Activated CD4-positive, alpha-beta T cell treated with anti-CD3 and anti-CD28 coated beads for 36 hours (primary cell): Measurements from ENCODE around the gene BORCS6. TPM values are rescaled to one million over a fixed set of nuclear protein-coding genes. Genes with fewer than 3 reads are reported as not detected.

Experiments
- ATAC-seq: fragments of 200-7000 bp; cut with Tn5 transposase; one replicate; pipeline ENCODE4 v1.10.0; 2021; ENCODE audit warnings: mild to moderate bottlenecking, moderate library complexity
- CTCF ChIA-PET: fragments of 350-600 bp; sonication (Branson Sonifier 250); formaldehyde crosslinking; loops from one replicate; lab custom pipeline; 2021; ENCODE audit warnings: antibody characterized with exemption; lab: Charles Lee
- POLR2A ChIA-PET: fragments of 350-600 bp; sonication (Branson Sonifier 250); formaldehyde crosslinking; loops from one replicate; lab custom pipeline; 2021; ENCODE audit warnings: antibody characterized with exemption, inconsistent platforms; lab: Charles Lee
- DNase-seq: peaks from one replicate; pipeline ENCODE4 v3.0.0-alpha.2; 2020
- H3K27ac Mint-ChIP-seq: one replicate; pipeline ENCODE4 v1.8.0; 2021; ENCODE audit warnings: mixed read lengths
- H3K27me3 Mint-ChIP-seq: one replicate; pipeline ENCODE4 v1.8.0; 2021; ENCODE audit warnings: mixed read lengths
- H3K36me3 Mint-ChIP-seq: one replicate; pipeline ENCODE4 v1.8.0; 2021; ENCODE audit warnings: low read depth, mixed read lengths
- H3K4me1 Mint-ChIP-seq: one replicate; pipeline ENCODE4 v1.8.0; 2021; ENCODE audit warnings: mixed read lengths
- H3K4me3 Mint-ChIP-seq: one replicate; pipeline ENCODE4 v1.8.0; 2021; ENCODE audit warnings: mild to moderate bottlenecking, moderate library complexity, mixed read lengths
- H3K9me3 Mint-ChIP-seq: one replicate; pipeline ENCODE4 v1.8.0; 2021; ENCODE audit warnings: low read depth, mixed read lengths
- intact Hi-C, 2 experiments: fragments of 100-400 bp; cut with DNase I in 1 of 2; cut with micrococcal nuclease in 1 of 2; formaldehyde crosslinking; loops; one replicate each; pipeline versions ENCODE4 v1.14.2 to v1.15.1; 2022 to 2024; cut with DNase I, micrococcal nuclease
- total RNA-seq, 2 experiments: library from RNA; stranded (reverse); gene quantifications; one replicate each; pipeline ENCODE4 v1.2.3, GENCODE V29; 2021

BORCS6 gene
- total RNA-seq, 2 experiments from 2014 or later = 3.9 to 4.5 TPM

DNA sequence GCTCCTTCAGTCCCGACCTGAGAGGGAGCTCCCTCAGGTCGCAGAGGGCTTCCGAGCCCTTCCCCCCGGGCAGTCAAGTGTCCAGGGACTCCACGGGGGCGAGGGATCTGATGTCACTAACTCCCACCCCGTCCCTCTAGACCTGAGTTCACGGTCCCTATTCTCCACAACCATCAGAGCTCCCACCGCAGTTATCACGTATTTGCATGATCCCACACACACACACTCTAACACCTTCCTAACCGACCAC is 34.1 kb downstream of the BORCS6 start:
- no peaks in the 10 kb centered on the region for H3K27me3 Mint-ChIP-seq
- no peak overlapping the region for H3K4me3 Mint-ChIP-seq
- peaks cover 44% of the 10 kb centered on the region for H3K4me1 Mint-ChIP-seq
- peaks cover 25% of the 10 kb centered on the region for H3K36me3 Mint-ChIP-seq
- no peaks in the 10 kb centered on the region for H3K9me3 Mint-ChIP-seq
- no peak for DNase-seq
- ATAC-seq = no peak
- intact Hi-C loops = loop anchor here (1.0 to 10.0 kb wide), 21 partner anchors 17 to 911 kb away; partner anchors contain the start of genes CD68 (in 1 of the 2), GABARAP (in 1 of the 2), NAA38 (in 1 of the 2) and NEURL4 (in 1 of the 2)
- CTCF ChIA-PET = interaction anchor here (0.7 to 6.9 kb wide), 7 partner anchors 18 to 82 kb away, joined by 3 to 88 read pairs (median 4); partner anchors contain the start of genes ALOXE3 and HES7
- POLR2A ChIA-PET = interaction anchor here (0.6 to 4.3 kb wide), 7 partner anchors 15 to 66 kb away, joined by 3 to 85 read pairs (median 10); partner anchors contain the start of gene TMEM107
- H3K27ac Mint-ChIP-seq = no peak overlapping the region

DNA sequence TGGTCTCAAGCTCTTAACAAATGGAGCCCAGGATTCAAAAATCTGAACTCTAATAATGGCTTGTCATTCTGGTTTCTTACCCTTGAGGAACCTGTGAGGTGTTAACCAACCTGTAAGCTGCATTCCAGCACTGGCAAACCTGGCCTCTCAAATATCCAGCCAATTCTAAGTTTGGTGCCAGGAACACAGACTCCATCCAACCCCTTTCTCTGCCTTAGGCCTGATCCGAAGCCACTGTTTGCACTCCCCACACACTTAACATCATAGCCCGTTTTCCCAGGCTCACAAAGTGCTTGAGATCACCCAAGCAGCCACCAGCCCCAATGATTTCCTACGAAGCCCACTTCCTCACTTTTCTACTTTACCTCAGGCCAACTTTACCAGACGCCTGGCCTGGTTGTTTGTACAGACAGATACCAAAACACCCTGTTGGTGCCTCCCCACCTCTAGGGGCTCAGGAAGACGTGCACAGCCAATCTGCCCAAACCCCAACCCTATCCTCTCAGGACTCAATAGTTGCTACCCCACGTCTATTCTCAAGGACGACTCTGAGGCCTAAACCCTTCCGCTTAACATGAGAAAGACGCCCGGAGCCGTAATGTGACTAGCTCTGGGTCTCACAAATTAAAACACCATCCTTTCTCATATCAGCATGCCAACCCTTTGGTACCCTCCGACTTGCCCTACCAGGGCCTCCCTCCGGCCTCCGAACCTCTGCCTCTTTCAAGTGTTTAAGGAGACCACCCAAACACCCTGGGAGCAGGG is 34.6 kb downstream of the BORCS6 start:
- H3K36me3 Mint-ChIP-seq = peaks cover 20% of the 10 kb centered on the region
- peaks cover 42% of the 10 kb centered on the region for H3K4me1 Mint-ChIP-seq
- H3K27me3 Mint-ChIP-seq = no peaks in the 10 kb centered on the region
- H3K9me3 Mint-ChIP-seq = no peaks in the 10 kb centered on the region
- no peak for DNase-seq
- ATAC-seq = no peak
- H3K27ac Mint-ChIP-seq = no peak overlapping the region
- no peak overlapping the region for H3K4me3 Mint-ChIP-seq
- intact Hi-C loops = loop anchor here (5.0 to 10.0 kb wide), 4 partner anchors 73 to 911 kb away; partner anchors contain the start of genes CD68 (in 1 of the 2), GABARAP (in 1 of the 2), POLR2A (in 1 of the 2) and SLC35G6 (in 1 of the 2)
- ChIA-PET CTCF (interaction anchor here (0.7 to 6.9 kb wide), 5 partner anchors 17 to 66 kb away, joined by 3 to 88 read pairs (median 5); partner anchors contain the start of genes ALOXE3 and HES7), POLR2A (interaction anchor here (0.6 to 4.3 kb wide), 8 partner anchors 9 to 66 kb away, joined by 3 to 85 read pairs (median 8); partner anchors contain the start of genes BORCS6 and TMEM107)

DNA sequence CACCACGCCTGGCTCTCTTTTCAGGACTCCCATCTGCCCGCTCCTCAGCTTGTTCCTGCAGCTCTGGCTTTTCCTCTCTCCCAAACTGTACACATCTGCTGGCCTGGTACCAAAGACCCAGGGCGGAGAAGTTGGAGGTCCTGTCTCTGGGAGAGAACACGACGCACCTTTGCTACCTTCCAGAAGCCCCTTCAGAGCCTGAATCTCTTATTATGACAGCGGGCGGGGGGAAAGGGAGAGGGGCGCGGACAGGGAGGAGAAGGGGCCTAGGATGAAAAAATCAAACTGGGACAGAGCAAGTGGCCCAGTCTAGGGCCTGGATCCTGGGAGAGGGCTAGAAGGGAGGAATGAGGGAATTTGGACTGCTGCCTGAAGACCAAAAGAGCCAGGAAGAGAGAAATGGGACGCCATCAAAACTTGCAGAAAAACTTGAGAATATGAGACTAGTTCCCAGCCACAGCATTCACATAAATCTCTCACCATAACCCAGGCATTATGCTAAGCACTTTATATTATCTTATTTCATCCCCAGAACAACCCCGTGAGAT is 35.3 kb downstream of the BORCS6 start:
- H3K4me1 Mint-ChIP-seq = peaks cover 40% of the 10 kb centered on the region
- H3K27me3 Mint-ChIP-seq = no peaks in the 10 kb centered on the region
- no peak overlapping the region for H3K27ac Mint-ChIP-seq
- ChIA-PET CTCF (interaction anchor here (4.7 to 6.9 kb wide), 2 partner anchors 17 to 34 kb away, joined by 36 to 88 read pairs; partner anchors contain the start of genes ALOXE3 and HES7), POLR2A (interaction anchor here (0.6 to 4.3 kb wide), 7 partner anchors 9 to 104 kb away, joined by 3 to 85 read pairs (median 5); partner anchors contain the start of genes BORCS6 and CTC1)
- H3K9me3 Mint-ChIP-seq = no peaks in the 10 kb centered on the region
- no peak overlapping the region for H3K4me3 Mint-ChIP-seq
- ATAC-seq = no peak
- intact Hi-C loops = loop anchor here (5.0 to 10.0 kb wide), 6 partner anchors 72 to 910 kb away; partner anchors contain the start of genes CD68 (in 1 of the 2), CNTROB (in 1 of the 2), GABARAP (in 1 of the 2) and POLR2A (in 1 of the 2)
- no peak for DNase-seq
- H3K36me3 Mint-ChIP-seq = peaks cover 17% of the 10 kb centered on the region

DNA sequence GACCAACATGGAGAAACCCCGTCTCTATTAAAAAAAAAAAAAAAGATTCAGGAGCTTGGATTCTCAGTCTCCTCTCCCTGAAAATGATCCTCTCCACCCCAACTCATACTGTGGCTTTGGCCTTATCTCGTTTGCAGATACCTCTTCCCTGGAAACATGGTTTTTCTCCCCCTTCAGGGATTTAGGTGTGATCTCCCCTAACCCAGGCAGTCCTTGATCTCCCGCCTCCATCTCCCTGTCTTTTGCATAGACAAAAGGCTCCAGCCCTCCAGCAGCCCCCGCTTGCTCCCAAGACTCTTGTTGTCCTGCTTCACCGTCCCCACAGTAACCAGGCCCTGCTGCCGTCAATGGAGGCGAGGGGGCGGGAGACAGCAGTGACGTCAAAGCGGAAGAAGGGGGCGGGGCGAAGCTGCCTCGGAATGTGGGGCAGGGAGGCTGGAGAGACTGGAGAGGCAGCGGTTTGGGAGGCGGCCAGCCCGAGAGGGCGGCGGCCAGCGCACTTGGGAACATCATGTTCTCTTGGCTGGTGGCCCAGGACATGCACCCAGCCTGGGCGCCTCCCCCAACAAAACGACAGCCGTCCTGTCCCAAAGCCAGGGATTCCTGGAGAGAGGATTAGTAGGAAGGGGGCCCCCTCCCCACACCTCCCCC is 35.9 kb downstream of the BORCS6 start:
- CTCF ChIA-PET = interaction anchor here (0.6 to 6.9 kb wide), 6 partner anchors 15 to 91 kb away, joined by 3 to 88 read pairs (median 3); partner anchors contain the start of genes ALOXE3 and HES7
- no peaks in the 10 kb centered on the region for H3K27me3 Mint-ChIP-seq
- no peaks in the 10 kb centered on the region for H3K9me3 Mint-ChIP-seq
- peaks cover 38% of the 10 kb centered on the region for H3K4me1 Mint-ChIP-seq
- peaks cover 16% of the 10 kb centered on the region for H3K36me3 Mint-ChIP-seq
- no peak overlapping the region for H3K4me3 Mint-ChIP-seq
- intact Hi-C loops = loop anchor here (5.0 to 10.0 kb wide), 5 partner anchors 222 to 909 kb away; partner anchors contain the start of genes CD68 (in 1 of the 2), CNTROB (in 1 of the 2), GABARAP (in 1 of the 2) and POLR2A (in 1 of the 2)
- ATAC-seq (no peak), DNase-seq (peak; percentile 94)
- POLR2A ChIA-PET = interaction anchor here (0.6 to 2.2 kb wide), 7 partner anchors 10 to 105 kb away, joined by 3 to 20 read pairs (median 5); partner anchors contain the start of genes BORCS6 and CTC1
- H3K27ac Mint-ChIP-seq = no peak overlapping the region

DNA sequence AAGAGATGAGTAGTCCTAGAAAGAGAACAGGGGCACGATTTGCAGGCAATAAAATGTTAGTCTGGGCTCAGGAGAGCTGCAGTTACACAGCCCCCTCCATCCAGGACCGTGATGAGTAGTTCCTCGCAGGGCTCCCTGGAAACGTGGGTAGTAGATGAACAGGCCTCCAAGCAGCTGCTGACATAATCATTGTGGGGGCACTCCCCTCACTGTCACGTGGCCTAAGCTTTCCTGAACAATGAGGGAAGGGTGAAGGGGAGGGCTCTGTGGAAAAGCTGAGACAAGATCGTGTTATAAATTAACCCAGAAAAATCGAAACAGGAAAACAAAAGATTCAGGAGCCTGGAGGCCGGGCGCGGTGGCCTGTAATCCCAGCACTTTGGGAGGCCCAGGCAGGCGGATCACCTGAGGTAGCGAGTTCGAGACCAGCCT is 36.4 kb downstream of the BORCS6 start:
- POLR2A ChIA-PET = interaction anchor here (0.6 to 2.2 kb wide), 7 partner anchors 11 to 95 kb away, joined by 3 to 20 read pairs (median 5); partner anchors contain the start of genes BORCS6 and CTC1
- Mint-ChIP-seq H3K9me3 (no peaks in the 10 kb centered on the region), H3K4me1 (peaks cover 34% of the 10 kb centered on the region), H3K27me3 (no peaks in the 10 kb centered on the region), H3K4me3 (no peak overlapping the region), H3K36me3 (peaks cover 16% of the 10 kb centered on the region), H3K27ac (no peak overlapping the region)
- intact Hi-C loops = loop anchor here (5.0 to 10.0 kb wide), 5 partner anchors 221 to 909 kb away; partner anchors contain the start of genes CD68 (in 1 of the 2), CNTROB (in 1 of the 2), GABARAP (in 1 of the 2) and POLR2A (in 1 of the 2)
- ATAC-seq (peak; percentile 20), DNase-seq (peak; percentile 86)
- CTCF ChIA-PET = interaction anchor here (0.6 to 6.9 kb wide), 6 partner anchors 14 to 91 kb away, joined by 3 to 88 read pairs (median 3); partner anchors contain the start of genes ALOXE3 and HES7

DNA sequence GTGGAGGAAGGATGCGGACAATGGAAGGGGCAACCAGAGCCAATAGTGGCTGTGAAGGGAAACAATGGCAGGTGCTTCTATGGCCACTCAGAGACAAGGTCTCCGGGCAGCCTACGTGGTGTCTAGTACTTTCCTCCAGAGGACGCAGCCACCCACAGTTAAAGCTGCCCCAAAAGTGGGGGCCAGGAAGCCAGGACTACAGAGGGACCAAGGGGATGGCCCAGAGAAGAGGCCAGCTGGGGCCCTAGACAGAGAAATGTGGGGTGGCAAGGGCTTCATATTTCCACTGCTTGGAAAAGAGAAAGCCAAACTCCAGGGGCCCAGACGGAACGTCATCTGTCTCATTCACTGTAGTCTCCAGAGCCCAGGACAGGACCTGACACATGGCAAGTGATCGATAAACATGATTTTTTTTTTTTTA is 36.9 kb downstream of the BORCS6 start:
- CTCF ChIA-PET = interaction anchor here (1.0 to 6.9 kb wide), 3 partner anchors 14 to 32 kb away, joined by 3 to 88 read pairs (median 6); partner anchors contain the start of genes ALOXE3 and HES7
- H3K27me3 Mint-ChIP-seq = no peaks in the 10 kb centered on the region
- no peak for ATAC-seq
- H3K36me3 Mint-ChIP-seq = peaks cover 16% of the 10 kb centered on the region
- no peaks in the 10 kb centered on the region for H3K9me3 Mint-ChIP-seq
- intact Hi-C loops = loop anchor here (5.0 to 10.0 kb wide), 5 partner anchors 221 to 908 kb away; partner anchors contain the start of genes CD68 (in 1 of the 2), CNTROB (in 1 of the 2), GABARAP (in 1 of the 2) and POLR2A (in 1 of the 2)
- POLR2A ChIA-PET = interaction anchor here (0.6 to 2.2 kb wide), 6 partner anchors 11 to 95 kb away, joined by 3 to 20 read pairs (median 6); partner anchors contain the start of gene CTC1
- H3K4me1 Mint-ChIP-seq = peaks cover 30% of the 10 kb centered on the region
- no peak overlapping the region for H3K27ac Mint-ChIP-seq
- H3K4me3 Mint-ChIP-seq = no peak overlapping the region
- no peak for DNase-seq

DNA sequence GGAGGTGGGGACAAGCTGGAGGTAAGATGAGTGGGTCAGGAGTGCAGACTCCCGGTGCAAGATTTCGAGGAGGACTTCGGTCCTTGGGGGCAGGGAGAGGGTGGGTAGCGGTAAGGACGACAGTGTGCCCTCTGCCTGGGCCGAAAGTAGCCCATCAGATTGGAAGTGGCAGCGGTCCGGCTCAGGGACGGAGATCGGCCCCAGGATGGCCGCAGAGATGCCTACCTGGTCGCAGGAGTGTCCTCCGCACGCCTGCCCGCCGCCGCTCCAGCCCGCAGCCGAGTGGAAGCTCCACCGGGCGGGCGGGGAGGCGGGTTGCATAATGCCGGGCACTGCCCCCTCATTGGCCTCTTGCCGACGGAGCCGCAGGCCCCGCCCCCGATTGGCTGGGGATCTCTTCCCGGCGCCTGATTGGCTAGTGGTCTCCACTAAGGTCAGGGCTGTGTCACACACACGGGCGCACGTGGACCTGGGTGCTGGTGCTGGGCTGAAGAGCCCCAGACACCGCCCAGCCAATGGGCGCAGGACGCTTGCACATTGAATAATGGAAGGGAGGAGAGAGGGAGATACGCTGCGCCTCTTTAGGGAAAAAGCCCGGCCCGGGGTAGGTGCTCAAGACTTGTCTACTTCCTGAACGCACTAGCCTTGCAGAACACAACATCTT is 37.7 kb downstream of the BORCS6 start, which contains the start of gene PER1:
PER1 (minus strand) TSS at position 293 of the 664 bp plus-strand sequence. CDS start 1,698 bp downstream, outside the sequence.
- Mint-ChIP-seq H3K27me3 (no peaks in the 10 kb centered on the region), H3K9me3 (no peaks in the 10 kb centered on the region), H3K4me3 (no peak within 1 kb of the TSS), H3K36me3 (peaks cover 20% of the 10 kb centered on the region), H3K27ac (peak within 1 kb of the TSS; percentile 80), H3K4me1 (peaks cover 30% of the 10 kb centered on the region)
- CTCF ChIA-PET = no interaction called here
- peak; percentile 95 for DNase-seq
- POLR2A ChIA-PET = interaction anchor here (1.0 kb wide), 1 partner anchor 21 kb away, joined by 6 read pairs; no protein-coding TSS in a partner anchor
- peak; percentile 36 for ATAC-seq
- intact Hi-C loops = loop anchor here (1.0 to 10.0 kb wide), 6 partner anchors 29 to 907 kb away; partner anchors contain the start of genes CD68 (in 1 of the 2), CNTROB (in 1 of the 2), GABARAP (in 1 of the 2) and POLR2A (in 1 of the 2)

DNA sequence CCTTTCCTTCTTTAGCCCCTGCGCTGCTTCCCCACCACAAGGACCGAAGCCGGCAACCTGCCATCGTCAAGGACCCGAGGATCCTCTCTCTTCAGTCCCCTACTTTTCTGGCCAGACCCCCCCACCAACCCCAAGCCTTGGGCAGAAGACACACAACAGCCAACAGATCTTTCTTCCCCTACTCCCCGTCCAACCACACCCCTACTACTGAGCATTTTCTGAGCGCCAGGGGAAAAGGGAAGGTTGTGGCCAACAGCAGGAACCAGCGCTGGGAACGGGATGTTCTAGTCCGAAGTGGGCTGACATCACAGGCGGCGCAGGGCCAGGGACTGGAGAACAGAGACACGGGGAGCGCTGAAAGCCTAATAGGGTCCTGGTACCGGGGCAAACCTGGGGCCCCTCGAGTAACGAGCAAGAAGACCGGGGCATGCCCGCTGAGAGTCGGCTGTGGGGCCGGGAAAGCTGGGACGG is 38.3 kb downstream of the BORCS6 start:
- H3K36me3 Mint-ChIP-seq = peaks cover 24% of the 10 kb centered on the region
- peaks cover 30% of the 10 kb centered on the region for H3K4me1 Mint-ChIP-seq
- intact Hi-C loops = loop anchor here (1.0 to 10.0 kb wide), 9 partner anchors 12 to 907 kb away; partner anchors contain the start of genes CD68 (in 1 of the 2), CNTROB (in 1 of the 2), GABARAP (in 1 of the 2) and KDM6B (in 1 of the 2)
- H3K9me3 Mint-ChIP-seq = no peaks in the 10 kb centered on the region
- CTCF ChIA-PET = interaction anchor here (1.0 to 1.4 kb wide), 3 partner anchors 10 to 25 kb away, joined by 3 to 4 read pairs (median 4); no protein-coding TSS in a partner anchor
- H3K4me3 Mint-ChIP-seq = no peak overlapping the region
- no peaks in the 10 kb centered on the region for H3K27me3 Mint-ChIP-seq
- ATAC-seq (no peak), DNase-seq (peak; percentile 64)
- H3K27ac Mint-ChIP-seq = peak overlapping the region; percentile 80
- POLR2A ChIA-PET = interaction anchor here (0.9 to 1.7 kb wide), 5 partner anchors 11 to 27 kb away, joined by 4 to 14 read pairs (median 6); no protein-coding TSS in a partner anchor

DNA sequence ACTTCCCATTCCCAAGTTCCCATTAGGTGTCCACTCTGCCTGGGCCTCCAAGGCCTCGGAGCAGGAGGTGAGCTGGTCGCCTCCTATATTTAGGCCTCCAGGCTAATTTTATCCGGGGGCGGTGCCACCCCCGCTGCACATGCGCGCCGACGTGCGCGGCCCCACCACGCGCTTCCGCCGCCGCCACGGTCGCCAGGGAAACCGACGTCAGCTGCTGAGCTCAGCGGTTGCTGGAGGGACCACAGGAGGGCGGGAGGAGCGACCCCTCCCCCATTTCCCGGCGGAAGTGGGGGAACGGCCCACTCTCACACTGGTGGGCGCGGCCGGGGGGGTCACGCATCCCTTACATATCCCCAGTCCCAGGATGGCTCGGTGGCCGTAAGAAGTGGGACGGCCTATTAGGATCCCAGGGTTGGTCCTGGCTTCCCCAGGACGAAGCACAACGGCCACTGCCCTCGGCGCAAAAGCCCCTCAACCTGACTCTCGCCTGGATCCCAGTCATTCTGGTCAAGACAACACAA is 38.8 kb downstream of the BORCS6 start:
- intact Hi-C loops = loop anchor here (1.0 to 10.0 kb wide), 8 partner anchors 12 to 906 kb away; partner anchors contain the start of genes CD68 (in 1 of the 2), CNTROB (in 1 of the 2), GABARAP (in 1 of the 2) and KDM6B (in 1 of the 2)
- Mint-ChIP-seq H3K4me1 (peaks cover 30% of the 10 kb centered on the region), H3K36me3 (peaks cover 29% of the 10 kb centered on the region), H3K27ac (peak overlapping the region; percentile 80), H3K4me3 (no peak overlapping the region), H3K27me3 (no peaks in the 10 kb centered on the region), H3K9me3 (no peaks in the 10 kb centered on the region)
- CTCF ChIA-PET = interaction anchor here (0.6 to 1.4 kb wide), 4 partner anchors 10 to 24 kb away, joined by 3 to 4 read pairs (median 4); no protein-coding TSS in a partner anchor
- ATAC-seq (peak; percentile 35), DNase-seq (peak; percentile 93)
- POLR2A ChIA-PET = interaction anchor here (0.5 to 1.7 kb wide), 6 partner anchors 10 to 465 kb away, joined by 4 to 14 read pairs (median 5); no protein-coding TSS in a partner anchor
